H4 (cell line): Measurements from ENCODE around the gene DMD. TPM values are rescaled to one million over a fixed set of nuclear protein-coding genes. Genes with fewer than 3 reads are reported as not detected.

Experiments used
- DNase-seq: peaks from one replicate; pipeline ENCODE4 v3.0.0-alpha.2; 2015; ENCODE audit warnings: low spot score
- total RNA-seq: library from RNA; depleted of rRNA; stranded (reverse); fragments of >200 nt; shearing (Covaris generic); gene quantifications from 2 replicates; pipeline ENCODE4 v1.2.3, GENCODE V29; 2014

Gene DMD
- total RNA-seq, 1 experiment from 2014 or later: 13.3 TPM

DNA sequence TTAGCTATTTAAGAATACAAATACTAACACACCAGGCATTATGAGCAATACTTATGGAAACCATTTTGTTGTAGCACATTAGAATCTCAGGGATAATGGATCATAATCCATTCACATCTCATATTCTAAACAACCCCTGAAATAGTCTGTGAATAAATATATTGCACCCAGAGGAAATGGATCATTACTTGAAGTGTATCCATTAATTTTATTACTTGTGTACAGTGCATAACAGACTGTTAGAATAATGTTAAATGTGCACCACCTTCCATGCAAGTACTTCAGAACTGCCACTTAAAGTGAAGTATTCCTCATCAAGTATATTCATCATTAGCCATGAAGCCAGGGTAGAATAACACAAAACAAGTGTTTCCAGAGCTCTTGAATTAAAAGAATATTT is 715.5 kb downstream of the DMD start:
- no peak for DNase-seq

DNA sequence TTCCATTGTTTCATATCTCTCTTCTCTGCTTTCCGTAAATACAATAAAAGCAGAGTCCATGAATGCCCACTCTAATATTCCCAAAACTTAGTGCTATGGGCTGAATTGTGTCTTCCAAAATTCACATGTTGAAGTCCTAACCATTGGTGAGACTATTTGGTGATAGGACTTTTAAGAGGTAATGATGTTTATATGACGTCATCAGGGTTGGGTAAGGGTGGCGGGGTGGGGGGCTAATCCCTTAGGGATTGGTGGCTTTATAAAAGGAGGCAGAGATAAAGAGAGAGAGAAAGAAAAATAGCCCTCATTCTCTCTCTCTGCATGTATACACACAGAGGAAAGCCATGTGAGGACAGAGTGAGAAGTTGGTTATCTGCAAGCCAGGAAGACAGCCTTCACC is 722.2 kb downstream of the DMD start:
- DNase-seq: no peak

DNA sequence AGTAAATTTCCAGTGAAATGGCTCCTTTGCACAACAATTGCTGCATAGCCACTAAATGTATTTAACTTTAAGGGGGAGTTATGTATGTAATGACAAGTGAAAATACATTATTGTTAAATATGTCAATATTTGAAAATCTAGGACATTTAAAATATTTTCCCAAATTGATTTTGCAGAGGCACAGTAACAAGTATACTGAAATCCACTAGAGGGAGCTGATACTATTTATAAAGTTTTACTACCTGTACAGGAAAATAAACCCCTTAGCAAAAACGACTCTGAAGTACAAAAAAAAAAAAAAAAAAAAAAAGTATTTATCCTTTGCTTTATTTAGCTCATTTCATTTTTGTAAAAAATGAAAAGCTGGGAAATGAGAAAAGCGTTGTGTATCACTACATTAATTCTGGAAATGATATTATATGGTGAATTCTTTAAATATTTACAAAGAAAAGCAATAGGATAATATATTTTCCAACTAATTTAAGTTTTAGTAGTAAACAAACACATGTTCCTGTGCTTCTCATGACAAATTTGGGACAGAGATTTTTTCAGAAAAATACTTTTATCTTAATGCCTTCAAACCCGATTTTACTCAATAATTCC is 727.7 kb downstream of the DMD start:
- peak; percentile 8 for DNase-seq

DNA sequence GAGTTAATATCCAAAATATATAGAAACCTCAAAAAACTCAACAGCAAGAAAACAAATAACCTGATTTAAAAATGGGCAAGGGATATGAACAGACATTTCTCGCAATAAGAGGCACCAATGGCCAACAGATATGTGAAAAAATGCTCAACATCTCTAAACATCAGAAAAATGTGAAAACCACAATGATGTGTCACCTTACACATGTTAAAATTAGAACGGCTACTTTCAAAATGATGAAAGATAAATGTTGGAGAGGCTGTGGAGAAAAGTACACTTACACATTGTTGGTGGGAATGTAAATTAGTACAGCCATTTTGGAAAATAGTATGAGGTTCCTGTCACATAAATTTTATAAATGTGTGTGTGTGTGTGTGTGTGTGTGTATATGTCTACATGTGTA is 731.3 kb downstream of the DMD start:
- no peak for DNase-seq

GRCh38 chrX:32472364-32472763 is 739.0 kb downstream of the DMD start:
- no peak for DNase-seq

DNA sequence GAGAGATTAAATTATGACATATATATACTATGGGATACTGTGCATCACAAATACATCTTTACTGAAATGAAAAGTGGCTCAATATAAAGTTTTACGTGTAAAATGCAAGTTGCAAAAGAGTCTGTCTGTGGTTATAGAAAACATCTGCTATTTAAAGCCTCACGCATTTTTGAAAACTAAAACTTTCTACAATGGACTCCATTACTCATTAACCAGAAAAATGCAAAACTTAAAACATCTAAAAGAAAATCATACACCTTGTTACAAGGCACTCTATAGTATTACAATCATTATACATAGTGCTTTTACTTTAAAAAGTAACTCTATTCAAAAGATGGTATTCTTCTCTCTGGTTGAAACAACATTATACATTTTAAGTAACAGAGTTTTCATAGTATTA is 755.6 kb downstream of the DMD start:
- no peak for DNase-seq

- peak; percentile 1 for DNase-seq
Measured at GRCh38 chrX:32451954-32452695, 759.2 kb downstream of the DMD start.

DNA sequence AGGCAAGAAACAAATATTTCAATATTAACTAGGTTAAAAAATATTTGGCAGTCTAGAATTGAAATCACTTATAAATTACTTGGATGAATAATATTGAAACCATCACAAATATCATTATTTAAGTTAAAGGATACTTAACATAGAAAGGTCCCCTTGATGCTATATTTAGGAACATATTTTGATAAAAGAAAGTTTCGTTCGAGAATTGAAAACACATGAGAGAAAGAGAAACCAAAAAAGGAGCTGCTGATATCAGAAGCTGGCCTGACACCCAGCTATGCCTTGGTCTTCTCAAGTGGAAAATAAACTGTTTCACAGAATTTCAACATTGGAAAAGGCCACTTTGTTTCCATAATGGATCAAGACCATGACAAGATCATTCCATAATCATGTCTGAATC is 762.4 kb downstream of the DMD start:
- peak; percentile 1 for DNase-seq

GRCh38 chrX:32448320-32448719 is 763.0 kb downstream of the DMD start:
- peak; percentile 42 for DNase-seq

DNA sequence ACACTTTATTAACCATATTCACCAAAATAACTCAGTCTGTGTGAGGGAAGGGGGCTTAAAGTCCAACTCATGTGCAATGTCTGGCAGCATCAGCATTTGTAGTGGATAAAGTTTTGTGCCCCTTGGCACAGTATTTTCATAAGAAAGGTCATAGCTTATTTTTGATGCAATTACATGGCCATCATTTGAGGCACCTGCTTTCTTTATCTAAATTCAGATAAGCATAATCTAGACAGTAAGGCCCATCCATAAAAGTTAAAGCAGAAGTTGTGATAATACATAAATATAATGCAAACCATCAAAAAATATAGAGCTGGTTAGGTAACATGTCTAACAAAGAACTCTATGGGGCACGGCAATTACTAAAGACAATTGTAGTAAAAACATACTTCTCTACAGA is 763.7 kb downstream of the DMD start:
- DNase-seq: no peak

GRCh38 chrX:32443841-32444240 is 767.5 kb downstream of the DMD start:
- no peak for DNase-seq

DNA sequence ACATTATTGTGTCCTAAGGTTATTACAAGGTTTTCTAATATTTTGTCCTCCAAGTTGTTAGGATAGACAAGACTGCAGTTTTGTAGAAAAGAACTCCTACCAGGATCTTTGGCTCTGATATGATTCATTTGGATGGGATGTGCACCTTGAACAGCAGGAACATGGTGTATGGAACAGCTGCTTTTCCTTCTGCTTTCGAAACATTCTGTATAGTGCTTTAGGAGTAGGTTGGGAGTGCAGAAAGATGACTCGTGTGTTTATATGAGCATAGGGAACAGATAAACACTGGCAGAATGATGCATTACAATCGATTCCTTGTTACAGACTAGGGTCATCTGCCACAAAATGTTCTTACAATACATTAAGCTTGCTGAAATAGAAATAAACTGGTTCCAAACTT is 790.1 kb downstream of the DMD start:
- no peak for DNase-seq

GRCh38 chrX:32408389-32408788 is 803.0 kb downstream of the DMD start:
- peak; percentile 12 for DNase-seq

DNA sequence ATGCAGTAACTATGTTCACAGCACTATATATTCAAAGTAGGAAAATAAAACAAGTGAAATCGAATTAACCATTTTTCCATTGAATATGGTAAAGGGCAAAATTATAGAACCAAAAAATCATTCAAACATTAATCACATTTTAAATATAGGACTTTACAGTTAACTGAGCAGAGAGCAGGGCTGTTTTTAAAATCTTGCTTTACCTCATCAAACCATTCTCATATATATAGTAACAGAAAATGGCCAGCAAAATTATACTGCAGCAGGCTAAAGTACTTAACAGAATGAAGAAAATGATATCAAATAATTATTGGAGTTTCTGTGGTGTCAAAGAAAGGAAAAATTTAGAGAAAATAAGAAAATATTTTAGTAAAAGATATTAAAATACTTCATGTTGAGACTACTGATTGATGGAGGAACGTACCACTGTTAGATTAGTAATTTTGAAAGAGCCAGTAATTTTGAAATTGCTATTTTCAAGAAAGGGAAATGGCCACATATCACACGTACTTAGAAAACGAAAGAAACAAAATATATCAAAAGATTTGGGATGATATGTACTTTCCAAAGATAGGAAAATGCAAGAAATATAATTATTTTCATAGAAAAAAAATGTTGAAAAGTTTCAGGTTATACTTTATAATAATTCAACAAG is 813.7 kb downstream of the DMD start:
- DNase-seq: no peak

DNA sequence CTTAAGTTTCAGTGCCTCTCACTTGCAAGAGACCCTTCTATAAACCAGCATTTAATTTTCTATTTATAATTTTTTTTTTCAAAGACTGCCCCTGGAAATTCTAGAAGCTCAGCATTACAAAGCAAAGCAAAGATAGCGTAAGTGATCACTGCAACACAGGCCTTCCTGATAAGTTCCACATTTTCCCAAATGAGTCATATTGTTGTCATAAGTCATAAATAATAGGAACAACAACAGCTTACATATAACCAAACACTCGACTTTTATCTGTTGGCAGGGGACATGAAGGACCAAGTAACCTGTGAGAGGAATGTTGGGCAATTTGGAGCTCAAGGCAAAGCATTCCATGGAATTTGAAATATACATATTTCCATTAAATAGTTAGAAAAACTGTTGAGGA is 815.5 kb downstream of the DMD start:
- no peak for DNase-seq

DNA sequence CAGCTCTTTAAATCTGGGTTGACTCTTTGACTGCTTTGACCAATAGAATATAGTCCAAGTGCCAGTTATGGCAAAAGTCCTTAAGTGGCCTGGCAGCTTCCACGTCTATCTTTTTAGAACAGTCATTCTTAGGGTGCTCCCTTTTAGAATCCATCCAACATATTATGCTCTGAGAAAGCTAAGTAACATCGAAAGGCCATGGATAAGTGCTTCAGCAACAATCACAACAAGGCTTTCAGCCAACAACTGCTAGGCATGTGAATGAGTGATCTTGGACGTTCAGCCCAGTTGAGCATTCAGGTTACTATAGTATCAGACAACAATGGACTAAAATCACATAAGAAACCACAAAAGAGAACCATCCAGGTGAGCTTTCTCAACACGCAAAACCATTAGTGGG is 818.7 kb downstream of the DMD start:
- DNase-seq: no peak

GRCh38 chrX:32370456-32371205 is 840.7 kb downstream of the DMD start:
- no peak for DNase-seq

GRCh38 chrX:32293962-32294700 is 917.2 kb downstream of the DMD start:
- no peak for DNase-seq

- no peak for DNase-seq
Measured at GRCh38 chrX:32289356-32289755, 922.0 kb downstream of the DMD start.

DNA sequence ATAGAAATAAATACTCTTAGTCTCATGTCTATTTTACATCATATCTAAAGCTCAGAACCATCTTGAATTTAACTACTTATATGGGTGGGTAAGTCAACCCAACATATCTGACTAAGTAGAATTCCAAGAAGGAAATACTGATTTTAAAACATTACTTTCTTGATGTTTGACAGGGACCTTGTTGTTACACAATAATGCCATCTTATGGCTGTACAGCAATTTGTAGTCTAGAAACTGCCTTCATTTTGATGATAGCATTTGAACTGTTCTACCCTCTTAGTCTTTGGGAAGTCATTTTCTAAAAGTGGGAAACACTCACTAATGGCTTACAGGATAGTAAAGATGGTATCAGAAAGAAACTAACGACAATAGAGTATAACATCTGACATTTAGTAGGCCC is 929.5 kb downstream of the DMD start:
- no peak for DNase-seq

DNA sequence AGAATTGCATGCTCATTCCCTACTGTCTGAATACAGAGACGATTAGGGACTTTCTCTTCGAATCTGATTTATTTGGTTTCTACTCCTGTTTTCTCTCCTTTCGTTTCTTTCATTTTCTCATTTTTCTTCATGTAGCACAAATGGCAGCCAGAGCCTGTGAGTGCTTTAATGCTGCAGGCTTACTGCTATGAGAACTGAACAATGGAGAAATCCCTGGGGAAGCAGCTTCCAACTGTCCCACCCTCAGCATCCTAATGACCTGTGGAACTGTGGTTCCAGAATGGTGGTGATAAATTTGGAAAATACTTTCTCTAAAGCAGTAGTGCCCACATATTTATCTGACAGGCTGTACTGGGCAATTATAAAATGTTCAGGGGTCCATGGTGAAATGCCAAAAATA is 930.4 kb downstream of the DMD start:
- DNase-seq: no peak

DNA sequence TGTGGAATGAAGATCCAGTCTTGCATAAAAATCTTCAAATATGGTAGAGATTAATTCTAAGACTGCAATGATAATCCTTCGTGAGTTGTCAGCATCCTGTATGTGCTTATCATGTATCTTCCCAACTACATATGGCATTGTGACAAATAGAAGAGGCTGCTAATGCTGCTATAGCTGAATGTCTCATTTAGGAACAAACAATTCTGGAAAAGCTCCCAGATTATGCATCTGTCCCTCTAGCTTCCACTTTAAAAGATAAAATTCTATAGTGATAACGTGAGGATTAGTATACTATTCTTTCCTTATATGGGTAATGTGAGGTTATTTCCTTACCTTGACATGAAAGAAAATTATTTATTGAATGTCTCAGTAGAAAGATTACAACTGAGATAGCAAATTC is 930.9 kb downstream of the DMD start:
- no peak for DNase-seq
